HFFc6 (cell line): ENCODE measurements around the gene SMAP2. TPM values are rescaled to one million over a fixed set of nuclear protein-coding genes. Genes with fewer than 3 reads are reported as not detected.

Experiments used
- DNase-seq: peaks from one replicate; pipeline ENCODE4 v3.0.0-alpha.2; 2018
- H3K27ac Mint-ChIP-seq: 2 replicates; pipeline ENCODE4 v1.8.0; 2020; ENCODE audit warnings: mild to moderate bottlenecking, mixed read lengths
- H3K27me3 Mint-ChIP-seq: 2 replicates; pipeline ENCODE4 v1.8.0; 2021; ENCODE audit warnings: mild to moderate bottlenecking, moderate library complexity, mixed read lengths; ENCODE audit not compliant: insufficient read depth
- H3K36me3 Mint-ChIP-seq: 2 replicates; pipeline ENCODE4 v1.8.0; 2021; ENCODE audit warnings: low read depth, mixed read lengths
- H3K4me1 Mint-ChIP-seq: 2 replicates; pipeline ENCODE4 v1.8.0; 2020; ENCODE audit warnings: low read depth, mixed read lengths
- H3K4me3 Mint-ChIP-seq: 2 replicates; pipeline ENCODE4 v1.8.0; 2020; ENCODE audit warnings: mild to moderate bottlenecking, moderate library complexity, mixed read lengths
- H3K9me3 Mint-ChIP-seq: 2 replicates; pipeline ENCODE4 v1.8.0; 2020; ENCODE audit warnings: mild to moderate bottlenecking, mixed read lengths
- CTCF ChIP-seq: fragments of 200-600 bp; sonication (generic); IDR thresholded peaks from 2 replicates; pipeline ENCODE4 v1.5.0; 2021; ENCODE audit warnings: antibody characterized with exemption, mild to moderate bottlenecking
- total RNA-seq, 6 experiments: library from RNA; stranded (reverse); fragmentation: NEBNext Ultra II Directional; extraction: Animal tissue kit (Norgen Biotek cat#: 25700); gene quantifications; 2 replicates in 1 of 6; 3 replicates in 5 of 6; pipeline ENCODE4 v1.2.3, GENCODE V29; 2021

SMAP2 gene
- total RNA-seq, 6 experiments from 2014 or later, result 27.7 to 37.5 (median 32.7) TPM

- Mint-ChIP-seq H3K4me3 (no peak overlapping the region), H3K27me3 (no peaks in the 10 kb centered on the region), H3K4me1 (peaks cover 13% of the 10 kb centered on the region), H3K27ac (no peak overlapping the region), H3K36me3 (no peaks in the 10 kb centered on the region), H3K9me3 (no peaks in the 10 kb centered on the region)
- DNase-seq, result no peak
- TF ChIP-seq CTCF, result no peak
These were observed 26.6 kb downstream of the SMAP2 start for GRCh38 chr1:40399984-40400704.

- Mint-ChIP-seq H3K36me3 (no peaks in the 10 kb centered on the region), H3K4me3 (no peak overlapping the region), H3K27me3 (no peaks in the 10 kb centered on the region), H3K4me1 (peaks cover 12% of the 10 kb centered on the region), H3K27ac (no peak overlapping the region), H3K9me3 (no peaks in the 10 kb centered on the region)
- no peak for TF ChIP-seq CTCF
- DNase-seq, result no peak
These were observed 28.1 kb downstream of the SMAP2 start for GRCh38 chr1:40401473-40402201.

- no peak overlapping the region; the same call in 1 of the 2 replicates for H3K4me3 Mint-ChIP-seq
- H3K27ac Mint-ChIP-seq, result peak overlapping the region; percentile 43; the same call in 1 of the 2 replicates
- no peaks in the 10 kb centered on the region for H3K27me3 Mint-ChIP-seq
- peak; percentile 49 for DNase-seq
- TF ChIP-seq CTCF, result peak; percentile 96
- H3K4me1 Mint-ChIP-seq, result peaks cover 12% of the 10 kb centered on the region
- H3K36me3 Mint-ChIP-seq, result no peaks in the 10 kb centered on the region
- H3K9me3 Mint-ChIP-seq, result no peaks in the 10 kb centered on the region
These were observed 31.3 kb downstream of the SMAP2 start for GRCh38 chr1:40404670-40405462.

DNA sequence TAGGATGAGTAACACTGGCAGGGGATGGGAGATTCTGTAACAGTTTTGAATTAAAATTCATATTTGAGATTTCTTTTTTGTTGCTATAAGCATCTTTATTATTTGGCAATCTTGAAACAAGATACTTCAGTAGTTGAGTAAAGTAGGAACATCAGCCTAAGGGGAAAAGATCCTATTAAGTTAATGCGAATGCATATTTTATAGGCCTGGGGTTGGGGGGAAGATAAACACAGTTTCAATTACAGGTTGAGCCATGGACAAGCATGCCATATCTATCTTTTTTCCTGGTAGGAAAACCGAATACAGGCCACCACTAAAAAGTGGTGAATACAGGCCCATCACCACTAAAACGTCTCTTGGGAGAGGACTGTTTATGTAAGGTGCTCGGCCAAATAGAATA lies 32.3 kb downstream of the SMAP2 start:
- peaks cover 6% of the 10 kb centered on the region for H3K4me1 Mint-ChIP-seq
- H3K27me3 Mint-ChIP-seq, result no peaks in the 10 kb centered on the region
- no peak for TF ChIP-seq CTCF
- no peak overlapping the region for H3K27ac Mint-ChIP-seq
- H3K4me3 Mint-ChIP-seq, result no peak overlapping the region
- no peak for DNase-seq
- no peaks in the 10 kb centered on the region for H3K9me3 Mint-ChIP-seq
- no peaks in the 10 kb centered on the region for H3K36me3 Mint-ChIP-seq

- Mint-ChIP-seq H3K9me3 (no peaks in the 10 kb centered on the region), H3K4me3 (no peak overlapping the region), H3K36me3 (no peaks in the 10 kb centered on the region), H3K27ac (no peak overlapping the region), H3K4me1 (peaks cover 6% of the 10 kb centered on the region), H3K27me3 (no peaks in the 10 kb centered on the region)
- DNase-seq, result no peak
- no peak for TF ChIP-seq CTCF
These were observed 33.9 kb downstream of the SMAP2 start for GRCh38 chr1:40407453-40407852.
